IMR-90 (cell line): ENCODE measurements around the gene STYXL1.

Experiments used
- CHD1 ChIP-seq: IDR thresholded peaks from 2 replicates; pipeline ENCODE4 v1.6.1; 2012; ENCODE audit warnings: low read depth, low read length, improper control_type of control experiment
- FOS ChIP-seq: fragments of 150-350 bp; IDR thresholded peaks from 2 replicates; pipeline ENCODE4 v1.6.1; 2016; ENCODE audit warnings: low read depth, low read length
- MAFK ChIP-seq: IDR thresholded peaks from 2 replicates; pipeline ENCODE4 v1.6.1; 2012; ENCODE audit warnings: low read depth, low read length, improper control_type of control experiment
- MXI1 ChIP-seq: IDR thresholded peaks from 2 replicates; pipeline ENCODE4 v1.6.1; 2012; ENCODE audit warnings: low read depth, mild to moderate bottlenecking, low read length, moderate library complexity, borderline replicate concordance
- NFE2L2 ChIP-seq: fragments of 150-350 bp; IDR thresholded peaks from 2 replicates; pipeline ENCODE4 v1.6.1; 2016; ENCODE audit warnings: low read depth, mild to moderate bottlenecking, low read length
- POLR2A ChIP-seq: IDR thresholded peaks from 2 replicates; pipeline ENCODE4 v1.6.1; 2012; ENCODE audit warnings: mild to moderate bottlenecking, low read depth, low read length
- RAD21 ChIP-seq: IDR thresholded peaks from 2 replicates; pipeline ENCODE4 v1.6.1; 2012; ENCODE audit warnings: low read length, improper control_type of control experiment
- RCOR1 ChIP-seq: IDR thresholded peaks from 2 replicates; pipeline ENCODE4 v1.6.1; 2012; ENCODE audit warnings: mild to moderate bottlenecking, low read length, improper control_type of control experiment; ENCODE audit not compliant: insufficient replicate concordance
- TF ChIP-seq, protein P1 (sequence below): conservative IDR thresholded peaks from 2 replicates; pipeline ENCODE4 v1.5.1; 2012; ENCODE audit warnings: mild to moderate bottlenecking, low read depth, low read length, improper control_type of control experiment
- TF ChIP-seq, protein P2 (sequence below): fragments of 150-350 bp; IDR thresholded peaks from 2 replicates; pipeline ENCODE4 v1.6.1; 2016; ENCODE audit warnings: low read depth, mild to moderate bottlenecking, low read length, moderate library complexity, borderline replicate concordance

DNA sequence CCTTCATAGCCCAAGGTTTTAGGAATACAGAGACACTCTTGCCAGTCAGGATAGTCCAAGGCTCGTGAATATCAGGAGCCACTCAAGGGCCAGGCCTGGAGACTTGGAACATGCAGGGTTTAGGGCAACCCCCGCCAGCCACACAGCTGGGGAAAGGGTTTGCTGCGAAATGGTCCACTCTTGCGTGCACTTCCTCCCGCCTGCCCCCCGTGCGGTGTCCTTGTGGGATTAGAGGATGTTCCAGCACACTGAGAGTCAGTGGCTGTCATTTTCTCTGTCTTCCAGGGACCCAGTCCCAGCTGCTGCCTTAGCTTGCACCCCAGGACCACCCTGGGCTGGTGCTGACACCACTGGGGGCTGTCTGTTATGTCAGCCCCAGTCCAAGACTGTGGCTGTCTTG is 94.4 kb downstream of the STYXL1 start:
- TF ChIP-seq MAFK (no peak), FOS (no peak), CHD1 (no peak), MXI1 (no peak), RCOR1 (no peak), POLR2A (no peak), NFE2L2 (no peak), RAD21 (no peak)
- TF ChIP-seq, protein P1, sequence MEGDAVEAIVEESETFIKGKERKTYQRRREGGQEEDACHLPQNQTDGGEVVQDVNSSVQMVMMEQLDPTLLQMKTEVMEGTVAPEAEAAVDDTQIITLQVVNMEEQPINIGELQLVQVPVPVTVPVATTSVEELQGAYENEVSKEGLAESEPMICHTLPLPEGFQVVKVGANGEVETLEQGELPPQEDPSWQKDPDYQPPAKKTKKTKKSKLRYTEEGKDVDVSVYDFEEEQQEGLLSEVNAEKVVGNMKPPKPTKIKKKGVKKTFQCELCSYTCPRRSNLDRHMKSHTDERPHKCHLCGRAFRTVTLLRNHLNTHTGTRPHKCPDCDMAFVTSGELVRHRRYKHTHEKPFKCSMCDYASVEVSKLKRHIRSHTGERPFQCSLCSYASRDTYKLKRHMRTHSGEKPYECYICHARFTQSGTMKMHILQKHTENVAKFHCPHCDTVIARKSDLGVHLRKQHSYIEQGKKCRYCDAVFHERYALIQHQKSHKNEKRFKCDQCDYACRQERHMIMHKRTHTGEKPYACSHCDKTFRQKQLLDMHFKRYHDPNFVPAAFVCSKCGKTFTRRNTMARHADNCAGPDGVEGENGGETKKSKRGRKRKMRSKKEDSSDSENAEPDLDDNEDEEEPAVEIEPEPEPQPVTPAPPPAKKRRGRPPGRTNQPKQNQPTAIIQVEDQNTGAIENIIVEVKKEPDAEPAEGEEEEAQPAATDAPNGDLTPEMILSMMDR, result no peak
- TF ChIP-seq, protein P2, sequence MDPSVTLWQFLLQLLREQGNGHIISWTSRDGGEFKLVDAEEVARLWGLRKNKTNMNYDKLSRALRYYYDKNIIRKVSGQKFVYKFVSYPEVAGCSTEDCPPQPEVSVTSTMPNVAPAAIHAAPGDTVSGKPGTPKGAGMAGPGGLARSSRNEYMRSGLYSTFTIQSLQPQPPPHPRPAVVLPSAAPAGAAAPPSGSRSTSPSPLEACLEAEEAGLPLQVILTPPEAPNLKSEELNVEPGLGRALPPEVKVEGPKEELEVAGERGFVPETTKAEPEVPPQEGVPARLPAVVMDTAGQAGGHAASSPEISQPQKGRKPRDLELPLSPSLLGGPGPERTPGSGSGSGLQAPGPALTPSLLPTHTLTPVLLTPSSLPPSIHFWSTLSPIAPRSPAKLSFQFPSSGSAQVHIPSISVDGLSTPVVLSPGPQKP, result no peak
